HG03025 (cell line): Measurements from ENCODE around the gene SLC48A1.

Experiments used
- ATAC-seq: cut with Tn5 transposase; IDR thresholded peaks from one replicate; pipeline ENCODE4 v1.9.1; 2021; ENCODE audit warnings: mild to moderate bottlenecking, moderate library complexity; ENCODE audit not compliant: unreplicated experiment, low FRiP score

The SLC48A1 gene

GRCh38 chr12:47773062-47773857, at the start of gene SLC48A1:
Gene SLC48A1 (plus strand): TSS chr12:47773238. CDS start chr12:47773305, 67 bp downstream.
- ATAC-seq, result peak; percentile 73

GRCh38 chr12:47725091-47725772, 47.8 kb upstream of the SLC48A1 start, which contains the start of gene ENDOU:
Gene ENDOU (minus strand): TSS chr12:47725490. CDS start chr12:47725413, 77 bp downstream.
- ATAC-seq, result no peak

GRCh38 chr12:47725893-47726292, 47.1 kb upstream of the SLC48A1 start:
- peak; percentile 81 for ATAC-seq

DNA sequence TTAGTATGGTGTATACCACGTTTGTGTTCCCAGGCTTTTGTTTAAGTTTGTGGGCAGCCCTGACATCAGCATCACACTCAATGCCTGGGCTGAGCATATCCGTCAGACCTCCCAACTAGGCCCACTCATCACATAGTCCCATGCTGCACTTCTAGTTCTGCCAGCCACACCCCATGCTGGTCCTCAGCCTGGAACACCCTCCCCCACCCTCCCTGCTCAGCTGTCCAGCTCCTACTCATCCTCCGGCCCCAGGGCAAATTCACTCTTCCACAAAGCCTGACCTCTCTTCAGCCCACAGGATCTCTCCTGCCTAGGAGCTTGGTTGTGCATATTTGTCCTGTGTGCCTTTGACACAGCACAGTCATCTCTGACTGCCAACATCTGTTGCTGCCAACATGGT, 43.8 kb upstream of the SLC48A1 start:
- ATAC-seq, result no peak

- no peak for ATAC-seq
Measured at GRCh38 chr12:47730341-47730744, 42.7 kb upstream of the SLC48A1 start.

GRCh38 chr12:47731723-47732122, 41.3 kb upstream of the SLC48A1 start:
- ATAC-seq, result no peak

DNA sequence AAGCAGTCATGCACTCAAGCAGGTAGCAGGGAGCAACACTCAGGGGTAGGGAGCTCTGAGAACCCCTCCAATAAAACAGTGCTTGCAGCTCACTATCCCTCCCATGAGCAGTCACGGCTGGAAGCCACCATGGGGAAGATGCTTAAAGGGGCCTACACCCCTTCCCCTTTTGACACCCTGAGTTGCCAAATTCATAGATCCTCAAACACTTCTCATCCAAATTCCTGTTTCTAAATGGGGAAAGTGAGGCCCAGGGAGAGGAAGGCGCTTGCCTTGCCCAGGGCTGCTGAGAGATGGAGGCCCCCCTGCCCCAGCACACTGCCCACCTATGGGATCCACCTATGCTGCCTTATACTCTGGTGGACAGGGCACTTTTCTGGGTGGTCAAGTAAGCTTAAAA, 40.5 kb upstream of the SLC48A1 start:
- ATAC-seq, result no peak

DNA sequence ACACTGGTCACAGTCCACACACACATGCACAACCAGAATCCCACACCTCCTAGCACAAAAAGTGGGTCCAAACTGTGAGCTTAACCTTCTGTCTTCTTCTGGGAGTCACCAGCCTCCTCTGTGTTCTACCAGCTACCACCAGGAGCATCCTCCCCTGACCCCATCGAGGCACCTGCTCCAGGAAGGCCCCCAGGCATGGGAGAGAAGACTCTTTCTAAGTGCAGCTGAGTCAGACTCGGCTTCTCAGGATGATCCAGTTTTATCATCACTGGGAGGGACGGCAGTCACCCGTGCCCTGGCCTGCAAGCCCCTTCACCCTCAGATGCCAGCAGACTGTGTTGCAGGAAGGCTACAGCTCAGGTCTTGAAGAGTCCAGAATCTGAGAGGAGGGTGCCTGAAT, 39.9 kb upstream of the SLC48A1 start:
- no peak for ATAC-seq

- no peak for ATAC-seq
Measured at GRCh38 chr12:47734725-47735480, 38.1 kb upstream of the SLC48A1 start.

- no peak for ATAC-seq
Measured at GRCh38 chr12:47735649-47736048, 37.4 kb upstream of the SLC48A1 start.

GRCh38 chr12:47736216-47736615, 36.8 kb upstream of the SLC48A1 start:
- ATAC-seq, result no peak

GRCh38 chr12:47736877-47737676, 36.0 kb upstream of the SLC48A1 start:
- no peak for ATAC-seq

DNA sequence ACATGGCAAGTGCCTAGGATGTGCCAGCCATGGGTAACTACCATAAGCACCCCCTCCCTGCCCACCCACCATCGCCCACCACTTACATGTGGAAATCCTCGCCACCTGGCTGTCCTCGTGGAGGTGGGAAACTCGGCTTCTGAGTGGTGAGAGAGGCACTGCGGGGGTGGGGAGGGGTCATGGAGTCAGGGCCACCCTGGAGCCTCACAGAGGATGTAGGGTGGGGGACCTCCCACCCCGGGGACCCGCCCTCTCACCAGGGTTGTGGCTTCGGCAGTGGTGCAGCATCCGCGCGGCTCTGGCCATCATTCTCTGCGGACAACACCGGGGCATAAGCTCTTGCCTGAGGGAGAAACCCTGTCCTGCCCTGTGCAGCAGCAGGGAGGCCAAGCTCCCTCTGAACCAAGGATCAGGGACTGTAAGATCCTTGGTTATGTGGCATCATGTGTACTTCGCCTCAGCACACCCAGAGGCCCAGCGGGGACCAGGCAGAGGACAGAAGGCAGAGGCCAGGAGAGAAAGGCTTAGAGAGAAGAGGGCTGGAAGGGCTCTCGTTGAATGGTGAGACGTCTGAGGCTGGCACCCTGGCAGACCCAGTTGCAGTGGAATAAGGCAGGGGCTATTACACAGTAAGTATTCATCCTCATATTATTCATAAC, 35.0 kb upstream of the SLC48A1 start:
- no peak for ATAC-seq

DNA sequence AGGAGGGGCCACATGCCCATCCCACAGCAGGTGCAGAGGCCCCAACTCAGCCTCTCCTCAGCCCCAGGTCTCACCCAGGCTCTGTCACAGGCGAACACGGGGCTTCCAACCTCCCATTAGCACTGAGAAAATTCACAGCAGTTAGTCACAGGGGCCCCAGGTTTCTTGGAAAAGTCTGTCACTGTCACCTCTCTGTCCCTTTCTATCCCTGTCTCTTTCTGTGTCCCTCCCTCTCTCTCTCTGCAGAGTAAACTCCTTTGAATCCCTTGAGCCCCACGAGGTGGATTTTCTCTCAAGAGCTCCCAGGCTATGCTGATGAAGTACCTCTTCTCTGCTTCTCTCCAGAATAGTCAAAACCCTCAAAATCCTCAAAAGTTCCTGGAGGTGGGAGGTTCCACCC, 33.7 kb upstream of the SLC48A1 start:
- no peak for ATAC-seq

GRCh38 chr12:47739979-47740378, 33.1 kb upstream of the SLC48A1 start:
- peak; percentile 63 for ATAC-seq

GRCh38 chr12:47740606-47741339, 32.3 kb upstream of the SLC48A1 start:
- ATAC-seq, result peak; percentile 36

DNA sequence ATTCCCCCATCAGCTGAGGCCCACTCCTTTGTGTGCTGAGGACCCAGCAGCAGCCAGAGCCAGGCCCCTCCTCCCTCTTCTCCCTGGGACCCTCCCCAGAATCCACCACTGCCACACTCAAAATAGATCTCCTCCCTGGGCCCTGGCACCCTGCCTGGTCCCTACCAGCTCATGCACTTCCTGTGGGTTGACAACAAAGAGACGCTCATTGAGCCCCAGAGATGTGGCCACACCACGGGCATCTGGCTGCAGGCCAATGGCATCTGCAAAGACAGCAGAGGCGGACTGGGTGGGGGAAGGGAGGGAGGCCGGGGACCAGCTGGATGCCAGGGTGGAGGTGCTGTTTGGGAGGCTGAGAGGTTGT, 31.7 kb upstream of the SLC48A1 start:
- no peak for ATAC-seq

DNA sequence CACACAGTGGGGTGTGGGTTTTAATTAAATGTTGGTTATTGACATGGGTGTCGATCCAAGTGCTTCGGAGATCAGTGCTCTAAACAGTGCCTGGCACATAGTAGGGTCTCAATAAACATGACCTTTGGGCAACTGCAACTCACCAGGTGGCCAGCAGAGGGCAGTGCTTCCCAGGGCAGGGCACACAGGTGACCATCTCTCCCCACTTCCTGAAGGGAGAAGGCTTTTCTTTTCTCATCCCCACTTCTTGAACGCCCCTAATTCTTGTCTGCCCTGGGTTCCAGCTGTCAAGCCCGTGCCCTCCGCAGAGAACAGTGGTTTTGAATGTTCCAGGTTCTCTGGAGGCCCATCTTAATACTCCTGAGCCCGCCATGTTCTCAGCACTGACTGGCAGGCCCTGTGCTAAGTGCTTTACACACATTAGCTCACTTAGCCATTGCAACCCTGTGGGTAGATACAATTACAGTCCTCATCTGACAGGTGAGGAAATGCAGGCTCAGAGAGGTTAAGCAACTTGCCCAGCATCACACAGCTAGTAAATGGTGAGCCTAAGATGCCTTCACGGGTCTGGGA, 30.7 kb upstream of the SLC48A1 start:
- no peak for ATAC-seq

DNA sequence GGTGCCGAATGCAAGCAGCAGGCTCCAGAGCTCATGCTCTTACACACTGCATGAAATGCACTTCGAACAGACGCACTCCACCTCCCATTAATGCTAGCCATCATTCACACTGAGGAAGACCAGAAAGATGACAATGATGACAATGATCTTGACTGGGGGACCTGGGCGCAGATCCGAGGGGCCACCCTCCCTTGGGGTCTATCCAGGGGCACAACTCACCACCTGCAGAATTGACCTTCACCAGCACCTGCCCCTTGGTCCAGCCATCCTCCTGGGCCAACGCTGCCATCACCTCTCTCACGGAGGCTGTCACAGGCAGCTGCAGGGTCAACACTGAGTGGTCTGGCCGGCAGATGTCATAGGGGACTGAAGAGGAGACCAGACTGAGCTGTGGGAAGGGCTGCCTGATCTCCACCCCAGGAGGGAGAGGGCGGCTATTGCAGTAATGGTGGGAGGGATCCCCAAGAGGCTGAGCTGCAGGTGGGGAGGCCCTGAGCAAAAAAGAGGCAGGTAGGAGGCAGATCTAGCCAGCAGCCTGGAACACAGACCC, 29.7 kb upstream of the SLC48A1 start:
- ATAC-seq, result no peak
